IgD-negative memory B cell (primary cell): Measurements from ENCODE around the gene LAMA5. TPM values are rescaled to one million over a fixed set of nuclear protein-coding genes. Genes with fewer than 3 reads are reported as not detected.

ENCODE experiments used
- H3K27ac Mint-ChIP-seq, 3 donors: one replicate each; pipeline ENCODE4 v1.8.0; 2020 to 2022; ENCODE audit warnings: mild to moderate bottlenecking in 3 of 3, mixed read lengths in 3 of 3, moderate library complexity in 1 of 3
- H3K27me3 Mint-ChIP-seq: one replicate; pipeline ENCODE4 v1.8.0; 2021; ENCODE audit warnings: mixed read lengths
- H3K36me3 Mint-ChIP-seq: one replicate; pipeline ENCODE4 v1.8.0; 2020; ENCODE audit warnings: mild to moderate bottlenecking, mixed read lengths
- H3K4me1 Mint-ChIP-seq, 3 donors: one replicate each; pipeline ENCODE4 v1.8.0; 2020 to 2022; ENCODE audit warnings: mixed read lengths in 3 of 3, mild to moderate bottlenecking in 1 of 3
- H3K4me3 Mint-ChIP-seq, 4 donors: one replicate each; pipeline ENCODE4 v1.8.0; 2020 to 2022; ENCODE audit warnings: mild to moderate bottlenecking in 4 of 4, mixed read lengths in 4 of 4, moderate library complexity in 3 of 4
- H3K9me3 Mint-ChIP-seq, 3 donors: one replicate each; pipeline ENCODE4 v1.8.0; 2020 to 2021; ENCODE audit warnings: mixed read lengths in 3 of 3, mild to moderate bottlenecking in 1 of 3
- polyA plus RNA-seq: library from polyadenylated mRNA; unstranded; fragments of 300-500 nt; fragmentation: Illumina TruSeq; gene quantifications from one replicate; pipeline ENCODE4 v1.2.3, GENCODE V29; 2021

LAMA5 gene
- polyA plus RNA-seq, 1 donor from 2014 or later: 10.1 TPM

DNA sequence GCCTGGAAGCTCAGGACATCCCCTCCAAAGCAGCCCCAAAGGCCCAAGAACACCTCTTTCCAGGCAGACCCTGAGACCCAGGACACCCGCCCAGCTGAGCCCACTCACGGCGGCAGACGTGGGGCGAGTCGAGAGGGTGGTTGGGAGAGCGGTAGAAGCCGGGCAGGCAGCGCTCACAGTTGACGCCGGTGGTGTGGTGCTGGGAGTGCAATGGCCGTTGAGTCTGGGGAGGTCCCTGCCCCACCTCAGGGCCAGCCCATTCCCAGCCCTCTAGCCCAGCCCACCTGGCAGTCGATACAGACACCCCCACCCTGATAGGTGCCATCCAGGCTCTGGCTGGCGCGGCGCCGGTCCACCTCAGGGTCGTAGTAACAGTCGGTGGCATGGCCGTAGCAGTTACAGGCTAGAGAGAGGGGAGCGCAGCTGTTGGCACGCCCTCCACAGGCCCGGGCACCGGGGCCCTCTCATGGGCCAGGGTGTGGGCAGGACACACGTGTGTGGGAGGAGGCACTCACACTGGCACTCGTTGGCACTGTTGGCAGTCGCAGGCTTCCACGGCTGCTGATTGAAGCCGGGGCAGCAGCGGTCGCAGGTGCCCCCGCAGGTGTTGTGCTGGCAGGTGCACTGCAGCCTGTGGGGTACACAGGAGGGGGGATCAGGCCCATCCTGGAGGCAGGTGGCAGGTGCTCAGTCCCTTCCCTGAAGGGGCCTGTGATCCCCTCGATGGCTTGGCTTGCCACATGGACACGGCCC is 20.5 kb downstream of the LAMA5 start:
- H3K36me3 Mint-ChIP-seq: peaks cover 4% of the 10 kb centered on the region
- no peak overlapping the region for H3K4me3 Mint-ChIP-seq
- H3K9me3 Mint-ChIP-seq: peaks cover 0 to 2% (median 0%) of the 10 kb centered on the region in 3 donors
- peaks cover 0 to 6% (median 5%) of the 10 kb centered on the region in 3 donors for H3K4me1 Mint-ChIP-seq
- no peaks in the 10 kb centered on the region for H3K27me3 Mint-ChIP-seq
- H3K27ac Mint-ChIP-seq: no peak overlapping the region

GRCh38 chr20:62345681-62346370 is 21.3 kb downstream of the LAMA5 start:
- no peak overlapping the region for H3K27ac Mint-ChIP-seq
- peaks cover 0 to 6% (median 5%) of the 10 kb centered on the region in 3 donors for H3K4me1 Mint-ChIP-seq
- H3K27me3 Mint-ChIP-seq: no peaks in the 10 kb centered on the region
- H3K36me3 Mint-ChIP-seq: peaks cover 4% of the 10 kb centered on the region
- H3K4me3 Mint-ChIP-seq: no peak overlapping the region
- H3K9me3 Mint-ChIP-seq: peaks cover 0 to 2% (median 0%) of the 10 kb centered on the region in 3 donors

DNA sequence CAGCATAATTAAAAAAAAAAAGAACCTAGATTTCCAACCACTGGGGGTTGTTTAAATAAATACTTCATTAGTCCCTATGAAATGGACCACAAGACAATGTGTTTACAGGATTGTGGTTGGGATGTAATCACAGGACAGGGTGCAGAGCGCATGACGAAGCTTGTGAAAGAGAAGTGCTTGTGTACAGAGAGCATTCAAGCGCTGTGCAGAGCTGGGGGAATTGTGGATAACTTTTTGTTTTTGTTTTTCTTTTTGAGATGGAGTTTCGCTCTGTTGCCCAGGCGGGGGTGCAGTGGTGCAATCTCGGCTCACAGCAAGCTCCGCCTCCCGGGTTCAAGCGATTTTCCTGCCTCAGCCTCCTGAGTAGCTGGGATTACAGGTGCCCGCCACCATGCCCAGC is 22.3 kb downstream of the LAMA5 start:
- H3K27ac Mint-ChIP-seq: peak overlapping the region in 1 of 3 donors; percentile 46
- H3K9me3 Mint-ChIP-seq: peaks cover 0 to 5% (median 0%) of the 10 kb centered on the region in 3 donors

DNA sequence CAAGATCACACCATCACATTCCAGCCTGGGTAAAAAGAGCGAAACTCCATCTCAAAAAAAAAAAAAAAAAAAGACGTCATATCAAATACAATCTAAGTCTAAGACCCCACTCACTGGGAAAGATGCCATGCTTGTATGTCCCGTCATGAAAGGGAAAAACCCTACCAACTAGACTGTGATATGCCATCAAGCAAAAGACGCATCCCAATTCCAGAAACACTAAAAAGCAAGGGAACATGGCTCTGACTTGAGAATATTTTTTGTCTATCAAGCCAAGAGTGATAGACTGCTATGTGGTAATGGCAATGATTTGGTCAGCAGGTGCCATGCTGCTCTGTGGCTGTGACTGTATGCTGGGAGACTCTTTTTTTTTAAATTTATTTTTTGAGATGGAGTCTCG is 23.0 kb downstream of the LAMA5 start:
- Mint-ChIP-seq H3K36me3 (peaks cover 4% of the 10 kb centered on the region), H3K4me3 (no peak overlapping the region), H3K27ac (no peak overlapping the region), H3K4me1 (peaks cover 8 to 15% (median 15%) of the 10 kb centered on the region in 3 donors), H3K27me3 (no peaks in the 10 kb centered on the region), H3K9me3 (peaks cover 0 to 3% (median 0%) of the 10 kb centered on the region in 3 donors)

More for the DNA sequence above, 22.3 kb downstream of the LAMA5 start:
- no peaks in the 10 kb centered on the region for H3K27me3 Mint-ChIP-seq
- peaks cover 4% of the 10 kb centered on the region for H3K36me3 Mint-ChIP-seq
- H3K4me1 Mint-ChIP-seq: peaks cover 3 to 9% (median 9%) of the 10 kb centered on the region in 3 donors
- peak overlapping the region in 1 of 4 donors; percentile 32 for H3K4me3 Mint-ChIP-seq

GRCh38 chr20:62342910-62343309 is 24.2 kb downstream of the LAMA5 start:
- Mint-ChIP-seq H3K4me1 (peaks cover 8 to 19% (median 19%) of the 10 kb centered on the region in 3 donors), H3K9me3 (peaks cover 0 to 5% (median 0%) of the 10 kb centered on the region in 3 donors), H3K27me3 (no peaks in the 10 kb centered on the region), H3K27ac (no peak overlapping the region), H3K36me3 (peaks cover 1% of the 10 kb centered on the region), H3K4me3 (no peak overlapping the region)

GRCh38 chr20:62339647-62340062 is 27.5 kb downstream of the LAMA5 start:
- Mint-ChIP-seq H3K4me1 (peaks cover 8 to 35% (median 31%) of the 10 kb centered on the region in 3 donors), H3K27me3 (peaks cover 2% of the 10 kb centered on the region), H3K9me3 (peaks cover 0 to 6% (median 0%) of the 10 kb centered on the region in 3 donors), H3K36me3 (peaks cover 1% of the 10 kb centered on the region), H3K4me3 (peak overlapping the region; percentile 74 to 97 (median 92)), H3K27ac (peak overlapping the region; percentile 79 to 99 (median 97))

DNA sequence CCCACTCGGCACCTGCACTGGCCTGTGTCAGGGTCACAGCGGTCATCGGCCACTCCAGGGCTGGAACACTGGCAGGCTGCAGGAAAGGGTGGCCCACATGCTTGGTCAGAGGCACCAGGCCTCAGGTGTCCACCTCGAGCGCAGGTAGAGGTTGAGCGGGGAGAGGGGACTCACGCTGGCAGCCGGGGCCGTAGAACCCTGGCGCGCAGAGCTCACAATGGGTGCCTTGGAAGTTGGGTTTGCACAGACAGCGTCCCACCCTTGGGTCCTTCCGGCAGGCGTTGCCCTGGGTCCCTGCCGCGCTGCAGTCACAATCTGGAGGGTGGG is 28.9 kb downstream of the LAMA5 start:
- Mint-ChIP-seq H3K4me1 (peaks cover 8 to 33% (median 28%) of the 10 kb centered on the region in 3 donors), H3K27me3 (peaks cover 2% of the 10 kb centered on the region), H3K36me3 (no peaks in the 10 kb centered on the region), H3K9me3 (peaks cover 0 to 6% (median 0%) of the 10 kb centered on the region in 3 donors), H3K4me3 (peak overlapping the region; percentile 64 to 92 (median 79)), H3K27ac (peak overlapping the region; percentile 79 to 99 (median 97))

DNA sequence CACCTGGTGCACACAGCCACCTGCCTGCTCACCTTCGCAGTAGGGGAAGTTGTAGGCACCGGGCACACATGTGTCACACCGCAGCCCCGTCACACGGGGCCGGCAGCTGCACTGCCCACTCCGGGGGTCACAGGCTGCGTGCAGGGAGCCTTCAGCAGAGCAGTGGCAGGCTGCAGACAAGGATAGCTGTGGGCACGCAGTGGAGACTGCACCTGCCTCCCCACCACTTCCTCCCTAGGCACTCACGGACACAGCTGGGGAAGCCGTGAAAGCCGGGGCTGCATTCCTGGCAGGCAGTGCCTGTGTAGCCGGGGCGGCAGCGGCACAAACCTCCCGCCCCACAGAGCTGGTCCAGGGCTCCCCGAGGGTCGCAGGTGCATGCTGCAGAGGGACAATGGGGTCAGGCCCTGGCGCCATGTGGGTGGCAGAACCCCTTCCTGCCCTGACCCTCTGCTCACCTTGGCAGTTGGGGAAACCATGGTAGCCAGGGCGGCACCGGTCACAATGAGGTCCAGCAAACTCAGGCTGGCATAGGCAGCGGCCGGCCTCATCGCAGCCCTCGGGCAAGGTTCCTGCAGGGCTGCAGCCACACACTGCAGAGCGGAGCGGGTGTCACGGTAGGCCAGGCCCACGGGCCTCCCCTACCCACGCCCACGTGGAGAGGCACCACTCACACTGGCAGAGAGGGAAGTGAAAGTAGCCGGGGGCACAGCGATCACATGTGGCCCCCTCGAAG is 29.4 kb downstream of the LAMA5 start:
- H3K4me3 Mint-ChIP-seq: peak overlapping the region; percentile 64 to 92 (median 79)
- peaks cover 0 to 6% (median 0%) of the 10 kb centered on the region in 3 donors for H3K9me3 Mint-ChIP-seq
- peak overlapping the region; percentile 79 to 97 (median 97) for H3K27ac Mint-ChIP-seq
- peaks cover 8 to 33% (median 28%) of the 10 kb centered on the region in 3 donors for H3K4me1 Mint-ChIP-seq
- H3K27me3 Mint-ChIP-seq: peaks cover 2% of the 10 kb centered on the region
- no peaks in the 10 kb centered on the region for H3K36me3 Mint-ChIP-seq

DNA sequence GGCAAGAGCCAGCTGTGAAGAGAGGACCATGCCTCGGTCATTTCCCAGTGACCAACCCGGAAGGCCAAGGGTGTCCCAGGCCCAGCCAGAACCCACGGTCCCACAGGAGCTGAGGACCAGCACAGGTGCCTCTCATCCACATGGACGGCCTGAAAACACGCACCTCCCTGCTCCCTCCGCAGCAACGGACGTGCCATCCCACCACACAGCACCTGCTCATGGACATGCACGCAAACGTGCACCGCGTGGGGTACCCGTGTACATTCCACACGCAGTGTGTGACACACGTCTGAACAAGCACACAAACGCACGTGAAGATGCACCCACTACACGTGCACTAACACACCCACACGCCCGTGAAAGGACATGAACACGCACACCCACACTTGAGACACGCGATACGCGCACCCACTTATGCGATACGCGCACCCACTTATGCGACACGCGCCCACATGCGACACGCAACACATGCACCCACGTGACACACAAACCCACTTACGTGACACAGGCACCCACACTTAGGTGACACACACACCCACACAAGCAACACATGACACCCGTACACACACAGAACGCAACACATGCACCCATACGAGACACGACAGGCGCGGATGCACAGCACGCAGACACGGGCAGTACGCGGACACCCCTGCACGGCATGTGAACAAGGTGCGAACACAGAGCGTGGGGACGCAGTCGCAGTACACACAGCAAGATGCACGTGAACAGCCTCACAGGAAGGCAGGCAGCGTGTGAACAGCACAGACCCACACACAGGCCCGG is 30.1 kb downstream of the LAMA5 start:
- peak overlapping the region; percentile 79 to 97 (median 97) for H3K27ac Mint-ChIP-seq
- H3K36me3 Mint-ChIP-seq: no peaks in the 10 kb centered on the region
- H3K4me1 Mint-ChIP-seq: peaks cover 8 to 33% (median 28%) of the 10 kb centered on the region in 3 donors
- H3K9me3 Mint-ChIP-seq: peaks cover 0 to 6% (median 0%) of the 10 kb centered on the region in 3 donors
- peaks cover 2% of the 10 kb centered on the region for H3K27me3 Mint-ChIP-seq
- peak overlapping the region; percentile 62 to 92 (median 84) for H3K4me3 Mint-ChIP-seq

- H3K9me3 Mint-ChIP-seq: peaks cover 0 to 6% (median 0%) of the 10 kb centered on the region in 3 donors
- H3K4me3 Mint-ChIP-seq: peak overlapping the region in 3 of 4 donors; percentile 81 to 84 (median 84)
- no peaks in the 10 kb centered on the region for H3K36me3 Mint-ChIP-seq
- H3K27ac Mint-ChIP-seq: peak overlapping the region; percentile 79 to 97 (median 97)
- H3K4me1 Mint-ChIP-seq: peaks cover 8 to 33% (median 28%) of the 10 kb centered on the region in 3 donors
- H3K27me3 Mint-ChIP-seq: peaks cover 2% of the 10 kb centered on the region
These were observed 30.8 kb downstream of the LAMA5 start for GRCh38 chr20:62336329-62336728.

DNA sequence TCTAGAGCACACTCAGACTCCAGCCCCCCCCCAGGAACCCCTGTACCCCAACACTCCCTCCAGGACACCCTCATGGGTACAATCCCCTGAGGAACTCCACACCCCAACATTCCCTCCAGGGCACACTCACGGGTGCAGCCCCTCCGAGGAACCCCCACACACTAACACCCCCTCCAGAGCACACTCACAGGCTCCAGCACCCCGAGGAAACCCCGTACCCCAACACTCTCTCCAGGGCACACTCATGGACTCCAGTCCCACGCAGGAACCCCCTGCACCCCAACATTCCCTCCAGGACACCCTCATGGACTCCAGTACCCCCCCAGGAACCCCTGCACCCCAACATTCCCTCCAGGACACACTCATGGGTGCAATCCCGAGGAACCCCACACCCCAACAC is 31.6 kb downstream of the LAMA5 start:
- Mint-ChIP-seq H3K27ac (peak overlapping the region in 1 of 3 donors; percentile 97), H3K4me1 (peaks cover 8 to 33% (median 28%) of the 10 kb centered on the region in 3 donors), H3K9me3 (peaks cover 0 to 6% (median 0%) of the 10 kb centered on the region in 3 donors), H3K36me3 (no peaks in the 10 kb centered on the region), H3K27me3 (peaks cover 2% of the 10 kb centered on the region), H3K4me3 (no peak overlapping the region)

DNA sequence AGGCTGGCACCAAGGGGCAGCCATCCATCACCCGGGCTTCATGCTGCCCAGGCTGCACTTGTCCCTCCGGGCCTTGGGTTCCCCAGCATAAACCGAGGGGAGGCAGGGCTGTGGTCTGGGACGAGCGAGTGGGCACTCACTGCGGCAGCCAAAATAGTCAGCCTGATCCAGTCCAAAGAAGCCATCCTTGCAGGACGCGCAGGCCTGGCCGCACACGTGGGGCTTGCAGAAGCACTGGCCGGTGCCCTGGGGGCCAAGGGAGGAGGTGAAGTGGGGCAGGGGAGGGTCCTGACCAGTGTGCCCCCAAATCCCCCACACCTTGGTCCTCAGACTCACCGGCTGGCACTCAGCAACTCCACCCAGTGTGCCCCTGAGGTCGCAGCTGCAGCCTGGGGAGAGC is 32.2 kb downstream of the LAMA5 start:
- no peaks in the 10 kb centered on the region for H3K36me3 Mint-ChIP-seq
- no peak overlapping the region for H3K4me3 Mint-ChIP-seq
- H3K27me3 Mint-ChIP-seq: peaks cover 2% of the 10 kb centered on the region
- H3K9me3 Mint-ChIP-seq: peaks cover 0 to 4% (median 0%) of the 10 kb centered on the region in 3 donors
- no peak overlapping the region for H3K27ac Mint-ChIP-seq
- H3K4me1 Mint-ChIP-seq: peaks cover 6 to 31% (median 25%) of the 10 kb centered on the region in 3 donors

DNA sequence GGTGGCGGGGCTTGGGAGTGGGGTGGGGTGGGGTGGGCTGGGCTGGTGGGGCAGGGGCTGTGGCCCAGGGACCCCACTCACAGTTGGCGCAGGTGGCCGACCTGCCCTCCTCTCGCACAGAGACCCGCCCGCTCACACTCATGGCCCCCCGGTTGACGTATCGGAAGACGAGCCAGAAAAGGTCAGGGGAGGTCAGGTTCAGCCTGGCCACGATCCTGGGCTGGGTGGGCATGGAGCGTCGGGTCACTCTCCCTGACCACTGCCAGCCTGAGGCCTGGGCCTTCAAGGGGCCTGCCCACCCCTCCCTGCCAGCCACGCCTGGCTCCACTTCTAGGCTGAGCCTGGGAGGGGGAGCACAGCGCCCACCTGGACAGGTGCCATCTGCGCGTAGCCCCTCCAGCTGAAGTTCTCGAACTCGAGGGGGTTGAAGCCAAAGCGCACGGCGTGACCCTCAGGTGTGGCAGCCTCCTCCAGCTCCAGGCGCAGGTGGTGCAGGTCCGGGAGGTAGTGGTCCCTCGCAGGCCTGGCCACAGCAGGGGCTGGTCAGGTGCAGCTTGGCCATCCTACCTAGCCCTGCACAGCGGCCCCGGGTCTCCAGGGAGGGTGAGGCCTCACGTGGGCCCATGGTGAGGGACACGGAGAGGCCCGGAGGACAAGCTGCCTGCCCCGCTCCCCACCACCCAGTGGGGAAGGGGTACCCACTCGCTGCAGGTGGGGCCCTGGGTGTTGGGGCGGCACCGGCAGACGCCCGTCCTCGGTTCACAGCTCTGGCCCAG is 33.1 kb downstream of the LAMA5 start:
- Mint-ChIP-seq H3K36me3 (no peaks in the 10 kb centered on the region), H3K4me3 (no peak overlapping the region), H3K4me1 (peaks cover 0 to 22% (median 18%) of the 10 kb centered on the region in 3 donors), H3K9me3 (peaks cover 0 to 2% (median 0%) of the 10 kb centered on the region in 3 donors), H3K27ac (no peak overlapping the region), H3K27me3 (peaks cover 2% of the 10 kb centered on the region)
